DMS 273 (cell line): Measurements from ENCODE around the gene FAM171A2.

Source experiments
- DNase-seq: peaks from one replicate; lab custom pipeline; 2025; ENCODE audit not compliant: unreplicated experiment; lab: John Stamatoyannopoulos, UW

The FAM171A2 gene

DNA sequence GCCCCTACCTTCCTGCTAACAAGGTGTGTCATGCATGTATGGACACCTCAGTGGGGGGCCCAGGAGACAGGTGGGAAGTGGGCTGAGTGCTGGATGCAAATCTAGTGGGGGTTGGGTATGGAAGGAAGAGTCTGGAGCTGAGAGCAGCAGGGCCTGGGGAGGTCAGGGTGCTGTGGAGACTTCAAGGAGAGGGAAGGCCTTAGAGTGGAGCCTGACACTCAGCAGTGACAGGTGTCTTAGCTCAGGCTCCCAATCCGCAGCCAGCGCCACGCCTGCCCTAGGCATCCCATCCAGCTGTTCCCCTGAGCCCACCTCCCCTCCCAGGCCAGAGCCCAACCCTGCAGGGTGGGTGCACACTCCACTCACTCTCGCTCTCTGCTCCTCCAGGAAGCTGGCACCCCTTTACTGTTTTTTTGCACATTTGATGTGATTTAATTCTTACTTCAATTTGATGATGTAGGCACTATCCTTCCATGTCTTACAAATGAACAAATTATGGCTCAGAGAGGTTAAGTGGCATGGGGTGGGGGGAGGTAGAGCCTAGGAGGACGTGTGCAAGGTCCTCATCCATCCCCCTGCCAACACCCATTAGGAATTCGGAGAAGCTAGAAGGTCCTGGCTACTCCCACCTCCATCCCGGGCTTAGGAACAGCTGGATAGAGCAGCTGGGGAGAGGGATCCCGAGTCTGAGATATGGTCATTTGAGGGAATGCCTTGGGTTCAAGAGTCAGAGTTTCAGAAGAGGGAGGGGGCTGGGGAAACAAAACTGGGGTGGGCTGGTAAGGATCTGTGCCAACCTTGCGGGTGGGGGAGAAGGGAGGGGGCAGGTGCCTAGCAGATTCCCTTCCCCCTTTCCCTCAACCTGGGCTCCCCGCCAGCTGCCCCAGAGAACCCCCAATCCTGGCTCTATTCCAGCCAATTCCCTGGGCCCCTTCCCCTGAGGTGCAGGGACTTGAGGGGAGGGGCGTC is 2.1 kb downstream of the FAM171A2 start:
- DNase-seq = peak; percentile 68

DNA sequence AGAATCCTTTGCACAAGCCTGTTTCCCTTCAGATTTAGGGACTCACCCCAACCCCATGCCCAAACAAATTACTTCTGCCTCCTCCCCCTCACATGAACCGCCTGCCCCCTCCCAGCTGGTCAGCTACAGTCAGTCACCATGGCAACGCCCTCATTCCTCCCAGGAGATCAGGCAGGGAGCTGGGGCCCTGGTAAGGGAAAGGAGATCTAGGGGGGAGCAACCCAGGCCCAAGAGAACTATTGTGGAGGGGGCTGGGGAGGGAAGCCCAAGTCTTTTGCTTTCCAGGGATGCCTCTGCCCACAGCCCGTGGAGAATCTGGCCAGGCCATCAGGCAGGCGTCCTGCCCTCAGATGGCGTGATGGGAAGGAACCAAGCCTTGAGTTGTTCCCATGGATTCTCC is 2.8 kb downstream of the FAM171A2 start:
- DNase-seq = peak; percentile 67

DNA sequence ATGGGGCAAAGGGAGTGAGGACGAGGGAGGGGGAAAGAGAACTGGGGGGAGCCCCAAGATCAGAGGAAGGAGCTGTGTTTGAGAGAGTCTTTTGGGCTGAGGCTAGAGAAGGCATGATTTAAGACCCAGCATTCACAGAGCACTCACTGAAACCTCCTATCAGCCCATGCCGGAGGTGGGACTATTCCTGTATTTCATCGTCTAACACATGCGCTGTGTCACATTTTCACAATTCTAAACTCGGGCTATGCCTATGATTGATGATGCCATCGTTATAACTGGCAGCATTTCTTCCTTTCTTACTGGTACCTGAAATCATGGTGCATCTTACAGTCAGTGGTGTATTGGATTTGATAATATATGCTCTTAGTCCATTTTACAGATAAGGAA is 3.5 kb downstream of the FAM171A2 start:
- DNase-seq = no peak

DNA sequence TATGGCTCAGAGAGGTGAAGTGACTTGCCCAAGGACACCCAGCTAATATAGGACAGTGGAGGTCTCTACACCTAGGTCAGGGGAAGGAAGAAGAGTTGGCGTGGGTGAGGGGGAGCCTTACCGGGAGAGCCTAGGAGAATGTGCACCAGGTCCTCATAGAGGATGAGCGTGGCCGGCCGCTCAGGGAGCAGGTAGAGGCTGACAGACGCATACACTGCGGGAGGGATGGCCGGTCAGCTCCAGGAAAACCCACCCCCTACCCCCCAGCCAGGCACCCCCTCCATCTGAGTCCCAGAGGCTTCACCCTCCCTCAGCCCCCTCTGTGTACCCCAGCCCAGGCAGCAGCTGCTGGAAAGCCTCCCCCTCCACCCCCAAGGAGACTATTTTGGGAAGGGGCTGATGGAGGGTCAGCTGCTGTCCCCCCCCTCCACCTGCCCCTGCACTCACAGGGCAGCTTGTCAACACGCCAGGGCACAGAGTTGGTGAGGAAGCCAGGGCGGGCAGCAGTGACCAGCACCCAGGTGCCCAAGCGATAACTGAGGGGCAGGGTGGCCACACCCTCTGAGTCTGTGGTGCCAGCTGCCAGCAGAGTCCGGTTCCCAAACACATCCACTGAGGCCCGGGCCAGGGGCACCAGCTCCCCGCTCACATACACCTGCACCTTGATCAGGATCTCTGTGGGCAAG is 4.1 kb downstream of the FAM171A2 start:
- DNase-seq = no peak

DNA sequence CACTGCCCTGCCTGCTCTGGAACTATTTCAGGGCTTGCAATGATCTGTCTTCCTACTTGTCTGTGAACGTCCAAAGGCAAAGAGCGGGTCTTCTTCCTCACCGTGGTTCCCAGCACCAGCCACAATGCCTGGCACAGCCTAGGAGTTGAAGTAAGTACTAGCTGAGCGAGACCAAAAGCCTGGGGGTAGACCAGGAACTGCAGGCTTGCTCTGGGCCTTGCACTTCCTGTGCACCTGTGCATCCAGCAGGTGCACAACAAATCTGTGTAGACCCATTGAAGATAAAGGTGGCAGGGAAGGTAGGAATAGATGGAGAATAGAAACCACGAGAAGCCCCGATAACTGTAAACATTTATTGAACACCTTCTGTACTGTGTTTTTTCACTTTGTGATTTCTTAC is 4.6 kb downstream of the FAM171A2 start:
- no peak for DNase-seq

DNA sequence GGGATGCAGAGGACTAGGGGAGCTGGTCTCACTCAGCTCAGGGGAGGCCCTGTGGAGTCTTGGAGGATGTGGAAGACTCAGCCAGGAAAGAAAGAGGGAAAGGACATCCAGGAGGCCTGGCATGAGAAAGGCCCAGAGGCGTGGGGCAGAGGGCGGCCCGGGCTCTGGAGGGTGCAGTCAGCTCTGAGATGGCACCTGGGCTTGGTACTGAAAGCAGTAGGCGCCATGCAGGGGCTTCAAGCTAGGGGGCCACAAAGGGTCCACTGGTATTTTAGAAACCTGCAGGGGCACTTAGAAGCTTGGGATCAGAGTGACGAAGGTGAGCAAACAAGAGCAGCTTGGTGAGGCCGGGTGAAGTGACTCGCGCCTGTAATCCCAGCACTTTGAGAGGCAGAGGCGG is 5.6 kb downstream of the FAM171A2 start:
- no peak for DNase-seq

DNA sequence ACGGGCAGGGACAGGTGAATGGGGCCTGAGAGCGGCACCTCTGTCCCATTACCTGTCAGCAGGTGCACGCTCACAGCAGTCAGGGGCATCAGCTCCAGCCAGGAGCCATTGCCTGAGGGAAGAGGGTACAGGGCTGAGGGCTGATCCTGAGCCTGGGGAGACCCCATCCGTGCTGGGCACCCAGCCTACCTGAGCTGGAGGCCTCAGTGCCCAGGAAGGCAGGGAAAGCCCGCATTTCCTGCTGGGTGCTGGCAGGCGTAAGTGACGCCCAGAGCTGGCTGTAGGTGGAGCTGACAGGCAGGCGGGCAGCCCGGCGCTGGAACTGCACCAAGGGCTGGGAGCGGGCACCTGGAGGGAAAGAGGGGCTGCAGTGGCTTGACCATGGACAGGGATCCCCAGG is 7.4 kb downstream of the FAM171A2 start:
- no peak for DNase-seq

DNA sequence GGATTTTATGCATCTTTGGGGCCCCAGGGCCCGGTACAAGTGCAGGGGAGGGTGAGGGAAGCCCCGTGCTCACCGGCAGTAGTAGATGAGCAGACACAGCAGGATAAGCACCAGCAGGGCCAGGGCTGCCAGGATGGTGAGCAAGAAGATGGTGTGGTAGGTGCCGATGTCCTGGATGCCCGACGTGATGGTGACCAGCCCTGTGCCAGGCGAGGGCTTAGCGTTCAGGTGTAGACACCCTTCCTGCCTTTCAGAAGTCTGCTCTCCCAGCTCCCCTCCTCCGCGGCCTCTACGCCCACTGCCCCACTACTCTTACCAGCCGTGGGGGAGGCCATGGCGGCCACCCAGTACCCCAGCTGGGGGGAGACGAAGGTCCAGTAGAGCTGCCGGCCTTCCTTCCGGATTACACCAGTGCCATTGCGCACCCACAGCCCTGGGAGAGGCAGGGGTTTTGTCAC is 8.0 kb downstream of the FAM171A2 start:
- DNase-seq = no peak

DNA sequence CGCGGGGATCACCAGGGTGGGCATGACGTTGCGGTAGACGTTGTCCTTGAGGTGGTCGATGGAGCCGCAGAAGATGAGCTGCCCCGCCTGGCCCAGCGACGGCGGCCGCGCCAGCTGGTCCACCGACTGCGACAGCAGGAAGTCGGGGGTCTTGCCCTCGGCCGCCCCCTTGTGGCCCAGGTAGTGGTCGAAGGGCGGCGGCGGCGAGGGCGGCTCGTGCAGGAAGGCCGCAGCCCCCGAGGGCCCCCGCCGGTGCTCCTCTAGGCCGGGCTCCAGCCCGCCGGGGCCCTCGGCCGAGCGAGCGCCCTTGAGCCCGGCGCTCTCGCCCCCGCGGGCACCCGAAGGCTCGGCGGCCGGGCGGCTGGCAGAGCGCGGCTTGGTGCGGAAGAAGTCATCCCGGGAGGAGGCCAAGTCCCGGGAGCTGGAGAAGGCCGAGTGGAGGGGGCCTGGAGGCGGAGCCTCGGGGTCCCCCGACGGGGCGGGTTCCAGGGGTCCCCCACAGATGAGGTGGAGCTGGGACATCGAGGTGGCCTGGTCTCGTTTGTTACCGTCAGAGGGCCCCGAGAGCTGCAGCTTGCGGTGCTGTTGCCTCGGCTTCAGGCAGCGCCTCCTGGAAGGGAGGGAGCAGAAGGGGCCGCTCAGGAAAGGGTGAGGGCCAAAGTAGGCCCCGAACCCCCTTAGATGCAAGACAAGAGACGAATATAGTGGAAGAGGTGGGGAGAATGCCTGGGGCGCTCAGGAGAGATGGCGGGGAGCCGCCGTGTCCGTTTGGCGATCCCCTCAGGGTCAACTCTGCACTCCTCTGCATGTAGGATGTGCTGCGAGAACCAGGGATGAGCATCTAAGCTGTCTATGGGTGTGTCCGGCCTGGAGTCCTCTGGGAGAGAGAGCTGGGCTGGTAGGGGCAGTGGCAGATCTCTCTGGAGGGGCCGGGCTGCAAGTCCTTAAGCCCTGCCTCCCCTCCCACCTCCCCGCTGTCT is 8.8 kb downstream of the FAM171A2 start:
- DNase-seq = peak; percentile 60

DNA sequence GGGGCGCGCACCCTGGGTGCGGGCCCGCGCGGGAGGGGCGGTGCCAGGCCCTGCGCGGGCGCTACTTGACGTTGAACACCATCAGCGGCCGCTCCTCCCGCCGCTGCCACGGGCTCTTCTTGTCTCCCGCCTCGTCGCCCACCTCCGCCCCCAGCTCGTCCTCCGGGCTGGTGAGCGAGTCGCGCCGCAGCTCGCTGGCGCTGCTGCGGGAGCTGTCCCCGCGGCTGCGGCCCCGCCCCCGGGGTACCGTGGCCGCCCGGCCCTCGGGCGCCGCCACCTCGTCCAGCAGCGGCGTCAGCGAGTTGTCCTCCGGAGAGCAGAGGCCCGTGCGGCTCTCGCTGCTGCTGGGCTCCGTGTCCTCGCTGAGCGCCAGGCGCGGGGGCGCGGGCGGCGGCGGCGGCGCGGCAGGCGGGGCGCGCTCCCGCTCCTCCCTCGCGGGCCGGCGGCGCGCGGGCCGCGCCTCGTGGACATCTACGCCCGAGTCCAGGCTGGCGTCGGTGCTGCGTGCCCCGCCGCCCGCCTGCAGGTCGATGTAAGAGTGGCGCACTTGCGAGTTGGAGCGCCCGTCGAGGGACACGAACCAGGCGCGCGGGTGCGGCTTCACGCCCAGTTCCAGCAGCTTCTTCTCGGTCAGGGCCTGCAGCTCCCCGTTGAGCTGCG is 9.9 kb downstream of the FAM171A2 start:
- peak; percentile 68 for DNase-seq

DNA sequence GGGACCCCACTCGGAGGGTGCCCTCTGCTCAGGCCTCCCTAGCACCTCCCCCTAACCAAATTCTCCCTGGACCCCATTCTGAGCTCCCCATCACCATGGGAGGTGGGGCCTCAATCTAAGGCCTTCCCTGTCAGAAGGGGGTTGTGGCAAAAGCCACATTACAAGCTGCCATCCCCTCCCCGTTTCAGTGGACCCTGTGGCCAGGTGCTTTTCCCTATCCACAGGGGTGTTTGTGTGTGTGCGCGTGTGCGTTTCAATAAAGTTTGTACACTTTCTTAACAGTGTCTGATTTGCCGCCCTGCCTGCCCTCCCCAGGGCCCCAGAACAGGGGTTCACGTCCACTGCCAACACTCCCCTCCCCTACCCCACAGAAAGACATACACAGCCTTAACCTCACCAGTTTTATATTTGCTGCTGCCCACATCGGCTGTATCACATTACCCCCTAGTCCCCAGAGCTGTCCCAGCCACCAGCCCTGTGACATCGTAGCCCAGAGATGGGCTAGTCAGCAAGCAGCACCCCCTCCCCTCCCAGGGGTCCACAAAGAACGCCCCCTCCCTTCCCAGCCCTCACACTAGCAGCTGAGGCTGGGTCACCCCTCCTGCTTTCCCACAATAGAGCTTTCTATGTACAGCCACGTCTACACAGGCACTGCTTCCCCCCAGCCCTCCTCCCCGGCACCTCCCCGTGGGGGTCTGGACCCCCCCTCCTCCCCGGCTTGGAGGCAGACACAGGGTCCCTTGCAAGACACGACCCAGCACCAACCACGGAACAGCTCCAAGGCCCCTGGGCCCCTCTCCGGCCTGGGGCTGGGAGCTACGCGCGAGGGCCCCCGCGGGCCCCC is 10.6 kb downstream of the FAM171A2 start:
- DNase-seq = no peak

DNA sequence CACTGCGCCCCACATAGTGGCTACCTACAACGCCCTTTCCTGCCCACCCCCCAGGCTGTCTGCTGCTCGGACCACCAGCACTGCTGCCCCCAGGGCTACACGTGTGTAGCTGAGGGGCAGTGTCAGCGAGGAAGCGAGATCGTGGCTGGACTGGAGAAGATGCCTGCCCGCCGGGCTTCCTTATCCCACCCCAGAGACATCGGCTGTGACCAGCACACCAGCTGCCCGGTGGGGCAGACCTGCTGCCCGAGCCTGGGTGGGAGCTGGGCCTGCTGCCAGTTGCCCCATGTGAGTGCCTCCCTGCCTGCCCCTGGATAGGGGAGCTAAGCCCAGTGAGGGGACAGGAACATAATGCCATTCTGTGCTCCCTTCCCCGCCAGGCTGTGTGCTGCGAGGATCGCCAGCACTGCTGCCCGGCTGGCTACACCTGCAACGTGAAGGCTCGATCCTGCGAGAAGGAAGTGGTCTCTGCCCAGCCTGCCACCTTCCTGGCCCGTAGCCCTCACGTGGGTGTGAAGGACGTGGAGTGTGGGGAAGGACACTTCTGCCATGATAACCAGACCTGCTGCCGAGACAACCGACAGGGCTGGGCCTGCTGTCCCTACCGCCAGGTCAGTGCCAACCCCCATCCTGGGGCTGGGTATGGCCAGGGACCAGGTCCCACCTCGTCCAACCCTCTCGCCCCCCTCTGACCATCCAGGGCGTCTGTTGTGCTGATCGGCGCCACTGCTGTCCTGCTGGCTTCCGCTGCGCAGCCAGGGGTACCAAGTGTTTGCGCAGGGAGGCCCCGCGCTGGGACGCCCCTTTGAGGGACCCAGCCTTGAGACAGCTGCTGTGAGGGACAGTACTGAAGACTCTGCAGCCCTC is 11.5 kb downstream of the FAM171A2 start:
- DNase-seq = peak; percentile 37

DNA sequence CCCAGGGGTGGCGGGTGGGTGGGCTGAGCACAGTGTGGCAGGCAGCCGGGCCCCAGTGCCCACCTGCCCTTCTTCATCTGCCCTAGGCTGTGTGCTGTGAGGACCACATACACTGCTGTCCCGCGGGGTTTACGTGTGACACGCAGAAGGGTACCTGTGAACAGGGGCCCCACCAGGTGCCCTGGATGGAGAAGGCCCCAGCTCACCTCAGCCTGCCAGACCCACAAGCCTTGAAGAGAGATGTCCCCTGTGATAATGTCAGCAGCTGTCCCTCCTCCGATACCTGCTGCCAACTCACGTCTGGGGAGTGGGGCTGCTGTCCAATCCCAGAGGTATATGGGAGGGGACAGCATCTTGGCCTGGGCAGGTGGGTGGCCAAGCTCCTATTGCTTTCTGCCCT is 12.2 kb downstream of the FAM171A2 start:
- no peak for DNase-seq

DNA sequence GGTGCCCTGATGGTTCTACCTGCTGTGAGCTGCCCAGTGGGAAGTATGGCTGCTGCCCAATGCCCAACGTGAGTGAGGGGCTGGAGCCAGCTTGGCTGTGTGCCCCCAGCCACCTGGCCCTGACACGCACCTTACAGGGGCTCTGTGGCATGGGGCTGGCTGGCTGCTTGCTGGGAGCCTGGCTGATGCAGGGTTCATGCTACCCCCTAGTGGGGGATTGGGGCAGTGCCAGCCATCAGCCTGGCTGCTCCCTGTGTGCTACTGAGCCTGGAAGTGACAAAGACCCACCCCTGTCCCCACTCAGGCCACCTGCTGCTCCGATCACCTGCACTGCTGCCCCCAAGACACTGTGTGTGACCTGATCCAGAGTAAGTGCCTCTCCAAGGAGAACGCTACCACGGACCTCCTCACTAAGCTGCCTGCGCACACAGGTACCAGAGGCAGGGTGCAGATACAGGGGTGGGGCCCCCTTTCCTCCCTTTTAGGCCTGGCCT is 12.9 kb downstream of the FAM171A2 start:
- peak; percentile 85 for DNase-seq

DNA sequence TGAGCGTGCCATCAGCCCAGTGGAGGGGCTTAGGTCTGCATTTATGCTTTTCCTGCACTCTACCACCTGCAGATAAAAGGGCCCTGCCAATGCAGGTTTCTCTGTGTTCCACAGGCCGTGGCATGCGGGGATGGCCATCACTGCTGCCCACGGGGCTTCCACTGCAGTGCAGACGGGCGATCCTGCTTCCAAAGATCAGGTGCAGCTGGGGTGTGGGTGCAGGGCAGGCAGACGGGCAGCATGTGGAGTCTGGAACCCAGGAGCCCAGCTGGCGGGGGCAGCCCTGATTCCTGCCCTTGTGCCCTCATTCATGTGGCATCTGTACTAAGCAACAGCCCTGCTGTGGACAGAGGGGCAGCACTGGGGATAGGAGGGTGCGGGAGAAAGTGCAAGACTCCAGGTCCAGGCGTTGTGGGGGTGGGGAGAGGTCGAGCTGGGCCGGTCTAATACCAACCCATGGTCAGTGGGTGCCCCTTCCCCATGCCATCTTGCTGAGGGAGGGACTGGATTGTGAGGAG is 14.0 kb downstream of the FAM171A2 start:
- no peak for DNase-seq

DNA sequence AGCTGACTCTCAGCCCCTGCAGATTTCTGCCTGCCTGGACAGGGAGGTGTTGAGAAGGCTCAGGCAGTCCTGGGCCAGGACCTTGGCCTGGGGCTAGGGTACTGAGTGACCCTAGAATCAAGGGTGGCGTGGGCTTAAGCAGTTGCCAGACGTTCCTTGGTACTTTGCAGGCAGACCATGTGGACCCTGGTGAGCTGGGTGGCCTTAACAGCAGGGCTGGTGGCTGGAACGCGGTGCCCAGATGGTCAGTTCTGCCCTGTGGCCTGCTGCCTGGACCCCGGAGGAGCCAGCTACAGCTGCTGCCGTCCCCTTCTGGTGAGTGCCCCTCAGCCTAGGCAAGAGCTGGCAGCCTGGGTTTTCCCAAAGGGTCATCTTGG is 14.7 kb downstream of the FAM171A2 start:
- DNase-seq = no peak

DNA sequence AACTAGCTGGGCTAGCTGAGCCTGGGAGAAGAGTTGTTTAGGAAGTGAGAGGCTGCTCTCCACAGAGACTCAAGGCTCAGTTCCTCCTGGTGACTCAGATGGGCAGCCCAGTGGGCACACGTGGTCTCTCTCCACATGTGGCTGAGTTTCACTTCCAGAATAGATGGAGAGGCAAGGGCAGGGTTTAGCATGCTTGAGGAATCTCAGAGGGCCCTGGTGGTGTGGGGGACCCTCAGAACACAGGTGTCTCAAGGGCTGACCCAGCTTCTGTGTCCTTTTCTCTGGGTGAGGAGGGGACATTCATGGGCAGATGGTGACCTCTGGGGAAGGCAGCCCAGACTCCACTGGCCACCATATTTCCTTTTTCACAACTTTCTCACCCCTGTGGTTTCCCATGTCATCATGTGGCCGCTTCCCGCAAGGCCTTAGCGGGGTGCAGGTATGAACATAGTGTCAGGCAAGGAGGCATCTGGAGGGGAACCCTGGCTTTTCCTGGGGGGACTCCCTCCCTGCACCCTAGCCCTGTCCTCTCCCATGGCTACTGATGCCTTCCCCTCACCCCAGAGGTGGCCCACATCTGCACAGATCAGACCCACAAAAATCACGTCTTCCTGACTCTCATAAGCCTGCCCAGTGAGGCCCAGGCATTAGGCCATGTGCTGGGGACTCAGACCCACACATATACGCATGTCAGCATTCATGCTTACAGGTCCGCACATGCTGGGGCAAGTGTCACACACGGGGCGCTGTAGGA is 15.2 kb downstream of the FAM171A2 start:
- DNase-seq = no peak
